Psoas muscle (tissue), 8 donors: Measurements from ENCODE around the gene CPEB2. TPM values are rescaled to one million over a fixed set of nuclear protein-coding genes. Genes with fewer than 3 reads are reported as not detected.

Experiments
- ATAC-seq, 4 donors: fragments of 200-7000 bp; cut with Tn5 transposase; one replicate each; pipeline ENCODE4 v1.9.1; 2020; ENCODE audit warnings: moderate library complexity in 3 of 4, mild to moderate bottlenecking in 2 of 4
- DNase-seq, 2 donors: peaks; one replicate each; pipeline ENCODE4 v3.0.0-alpha.2; 2020
- H3K27ac ChIP-seq: fragments of 200-600 bp; one replicate; pipeline ENCODE4 v1.8.0; 2022
- H3K27me3 ChIP-seq, 3 donors: fragments of 200-600 bp in 1 of 3; one replicate each; pipeline versions ENCODE4 v1.6.1 to v1.8.0; 2013 to 2022; ENCODE audit warnings: low read length in 2 of 3, mild to moderate bottlenecking in 2 of 3, moderate library complexity in 1 of 3; ENCODE audit not compliant: insufficient read depth in 3 of 3
- H3K36me3 ChIP-seq, 2 donors: fragments of 200-600 bp in 1 of 2; one replicate each; pipeline versions ENCODE4 v1.6.1 to v1.8.0; 2013 to 2022; ENCODE audit warnings: low read depth in 1 of 2, mild to moderate bottlenecking in 1 of 2, moderate library complexity in 1 of 2; ENCODE audit not compliant: insufficient read depth in 1 of 2
- H3K4me1 ChIP-seq: fragments of 200-600 bp; one replicate; pipeline ENCODE4 v1.8.0; 2022
- H3K4me3 ChIP-seq: fragments of 200-600 bp; one replicate; pipeline ENCODE4 v1.8.0; 2022; ENCODE audit warnings: mild to moderate bottlenecking
- H3K9me3 ChIP-seq: fragments of 200-600 bp; one replicate; pipeline ENCODE4 v1.8.0; 2022
- WGBS, 3 donors: extraction: QIAGEN DNeasy Blood & Tissue Kit; methylation state at CpG; one replicate each; pipeline versions ENCODE4 v1.1.6 to v1.1.7; 2013; 5-methylcytosine and 5-hydroxymethylcytosine counted together
- intact Hi-C, 2 donors: fragments of 100-400 bp; cut with DNase I; formaldehyde crosslinking; loops; one replicate each; pipeline versions ENCODE4 v1.11.0 to v1.14.2; 2022
- polyA plus RNA-seq, 3 donors: library from polyadenylated mRNA; stranded (reverse); fragments of 200-250 nt; gene quantifications; one replicate each; pipeline ENCODE4 v1.2.3, GENCODE V29; 2013
- total RNA-seq, 4 donors: library from RNA; stranded (reverse); fragmentation: NEBNext Ultra II Directional in 2 of 4; extraction: Animal tissue kit (Norgen Biotek cat#: 25700) in 2 of 4; gene quantifications; one replicate each; pipeline versions ENCODE4 v1.2.1 to v1.2.4, GENCODE V29; 2021 to 2023
- TF ChIP-seq, protein P1 (sequence below): fragments of 200-600 bp; IDR thresholded peaks from one replicate; pipeline ENCODE4 v1.8.0; 2022; ENCODE audit warnings: antibody characterized with exemption
- donor health status: healthy with polysubstance abuse.
- donor health status: DM: no; HTN: no; CAD: no; lungs with moderate emphysema.
- donor health status: Bipolar disorder and iron deficiency.
- donor health status: healthy.
- donor health status: DM: yes; HTN: yes; CAD: no.
- donor health status: DM: no; HTN: no; CAD: no.
- donor health status: DM: no; HTN: no; CAD: no.
- donor health status: DM: yes; HTN: yes; CAD: no.

The CPEB2 gene
- total and polyA plus RNA-seq, 7 donors, result 2.5 to 14.0 (median 6.0) TPM

DNA sequence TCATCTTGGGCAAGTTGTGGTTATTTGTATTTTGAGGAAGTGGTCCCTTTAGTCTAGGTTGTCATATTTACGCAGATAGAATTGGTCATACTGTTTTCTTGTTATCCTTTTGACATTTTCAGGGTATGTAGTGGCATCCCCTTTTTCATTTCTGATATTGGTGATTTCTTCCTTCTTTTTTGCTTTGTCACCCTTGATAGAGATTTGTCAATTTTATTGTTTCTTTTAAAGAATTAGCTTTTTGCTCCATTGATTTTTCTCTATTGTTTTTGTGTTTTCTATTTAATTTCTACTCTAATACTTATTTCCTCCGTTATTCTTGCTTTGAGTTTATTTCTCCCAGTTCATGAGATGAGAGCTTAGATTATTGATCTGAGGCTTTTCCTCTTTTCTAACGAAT, 87.7 kb downstream of the CPEB2 start:
- H3K27me3 ChIP-seq, result no peaks in the 10 kb centered on the region
- no peak overlapping the region for H3K4me3 ChIP-seq
- DNase-seq, result no peak
- no peaks in the 10 kb centered on the region for H3K9me3 ChIP-seq
- 89 to 92% (median 91%) methylated on average over 3 of the region's 3 CpGs for WGBS, 3 donors
- ATAC-seq, result no peak
- H3K4me1 ChIP-seq, result no peaks in the 10 kb centered on the region
- H3K27ac ChIP-seq, result no peak overlapping the region
- intact Hi-C loops, result no loop called here
- no peaks in the 10 kb centered on the region for H3K36me3 ChIP-seq
- TF ChIP-seq, protein P1, sequence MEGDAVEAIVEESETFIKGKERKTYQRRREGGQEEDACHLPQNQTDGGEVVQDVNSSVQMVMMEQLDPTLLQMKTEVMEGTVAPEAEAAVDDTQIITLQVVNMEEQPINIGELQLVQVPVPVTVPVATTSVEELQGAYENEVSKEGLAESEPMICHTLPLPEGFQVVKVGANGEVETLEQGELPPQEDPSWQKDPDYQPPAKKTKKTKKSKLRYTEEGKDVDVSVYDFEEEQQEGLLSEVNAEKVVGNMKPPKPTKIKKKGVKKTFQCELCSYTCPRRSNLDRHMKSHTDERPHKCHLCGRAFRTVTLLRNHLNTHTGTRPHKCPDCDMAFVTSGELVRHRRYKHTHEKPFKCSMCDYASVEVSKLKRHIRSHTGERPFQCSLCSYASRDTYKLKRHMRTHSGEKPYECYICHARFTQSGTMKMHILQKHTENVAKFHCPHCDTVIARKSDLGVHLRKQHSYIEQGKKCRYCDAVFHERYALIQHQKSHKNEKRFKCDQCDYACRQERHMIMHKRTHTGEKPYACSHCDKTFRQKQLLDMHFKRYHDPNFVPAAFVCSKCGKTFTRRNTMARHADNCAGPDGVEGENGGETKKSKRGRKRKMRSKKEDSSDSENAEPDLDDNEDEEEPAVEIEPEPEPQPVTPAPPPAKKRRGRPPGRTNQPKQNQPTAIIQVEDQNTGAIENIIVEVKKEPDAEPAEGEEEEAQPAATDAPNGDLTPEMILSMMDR, result no peak

DNA sequence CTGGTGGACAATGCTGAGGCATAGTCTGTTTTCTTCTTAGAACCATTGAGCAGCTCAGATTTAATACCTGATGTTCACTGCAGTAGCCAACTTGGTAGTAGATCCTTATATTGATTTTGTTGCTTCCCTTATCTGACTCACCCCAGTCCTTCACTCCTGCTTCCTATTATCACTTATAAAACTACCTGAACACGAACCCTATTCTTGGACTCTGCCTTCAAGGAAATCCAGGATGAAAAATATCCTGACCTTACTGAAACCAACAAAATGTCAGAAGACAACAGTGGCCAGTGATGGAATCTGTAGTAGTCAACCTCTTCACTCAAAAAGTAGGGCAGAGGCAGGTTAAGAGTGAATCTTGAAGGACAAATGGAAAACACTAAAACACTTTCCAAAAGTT, 98.1 kb downstream of the CPEB2 start:
- Histone ChIP-seq H3K27me3 (no peaks in the 10 kb centered on the region), H3K4me1 (no peaks in the 10 kb centered on the region), H3K36me3 (no peaks in the 10 kb centered on the region), H3K4me3 (no peak overlapping the region), H3K27ac (no peak overlapping the region), H3K9me3 (no peaks in the 10 kb centered on the region)
- intact Hi-C loops, result no loop called here
- TF ChIP-seq, protein P1, result no peak
- ATAC-seq (no peak), DNase-seq (no peak)
- 64 to 74% (median 73%) methylated on average over 1 of the region's 1 CpG for WGBS, 3 donors

DNA sequence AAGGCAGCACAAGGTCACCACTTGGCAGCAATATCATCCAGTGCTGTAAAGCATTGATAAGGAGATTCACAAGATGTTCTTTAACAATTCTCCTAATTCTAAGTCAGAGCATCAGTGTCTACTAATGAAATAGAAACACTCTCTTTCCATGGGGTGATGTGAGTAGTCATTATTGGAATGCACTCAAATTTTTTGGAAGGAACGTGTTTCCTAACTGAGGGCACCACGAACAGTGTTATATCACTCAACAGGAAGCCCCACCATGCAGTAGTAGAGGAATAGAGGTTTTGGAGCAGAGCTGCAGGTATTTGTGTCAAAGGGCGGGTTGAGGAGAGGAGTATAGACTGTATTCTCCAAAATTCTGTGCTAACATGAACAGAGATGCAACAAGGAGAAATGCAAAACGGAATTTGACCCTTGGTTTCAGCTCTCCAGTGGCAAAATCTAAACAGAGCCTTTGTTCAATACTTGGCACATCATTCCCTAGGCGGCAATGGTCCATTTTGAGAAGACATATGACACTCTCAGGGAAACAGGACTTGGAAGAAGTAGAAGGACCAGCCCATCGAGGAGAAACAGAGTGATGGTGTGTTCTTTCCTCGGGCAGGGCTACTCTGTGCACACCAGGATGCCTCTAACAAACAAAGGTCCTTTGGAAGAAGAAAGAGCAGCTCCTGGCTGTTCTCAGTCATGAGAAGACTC, 98.9 kb downstream of the CPEB2 start:
- TF ChIP-seq, protein P1, result no peak
- H3K9me3 ChIP-seq, result no peaks in the 10 kb centered on the region
- ATAC-seq (no peak), DNase-seq (no peak)
- no peak overlapping the region for H3K4me3 ChIP-seq
- H3K27ac ChIP-seq, result no peak overlapping the region
- 31 to 45% (median 33%) methylated on average over 7 of the region's 7 CpGs for WGBS, 3 donors
- no peaks in the 10 kb centered on the region for H3K4me1 ChIP-seq
- no peaks in the 10 kb centered on the region for H3K36me3 ChIP-seq
- H3K27me3 ChIP-seq, result no peaks in the 10 kb centered on the region
- intact Hi-C loops, result no loop called here

DNA sequence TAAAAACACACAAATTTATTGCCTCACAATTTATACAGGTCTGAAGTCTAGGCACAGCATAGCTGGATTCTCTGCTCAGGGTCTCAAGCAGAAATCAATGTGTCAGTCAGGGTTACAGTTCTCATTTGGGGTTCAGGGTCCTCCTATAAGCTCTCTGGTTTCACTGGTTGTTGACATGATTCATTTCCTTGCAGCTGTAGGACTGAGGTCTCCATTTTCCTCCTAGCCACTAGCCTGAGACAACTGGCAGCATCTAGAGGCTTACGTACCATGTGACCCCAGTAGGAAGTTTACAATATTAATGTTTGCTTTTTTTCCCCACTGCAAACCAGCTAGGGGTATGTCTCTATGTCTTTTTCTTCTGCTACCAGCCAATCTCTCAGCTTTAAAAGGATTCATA, 102.5 kb downstream of the CPEB2 start:
- no peaks in the 10 kb centered on the region for H3K36me3 ChIP-seq
- TF ChIP-seq, protein P1, result no peak
- no peaks in the 10 kb centered on the region for H3K9me3 ChIP-seq
- H3K27ac ChIP-seq, result no peak overlapping the region
- no peak for DNase-seq
- intact Hi-C loops, result no loop called here
- WGBS, 3 donors, result 86 to 92% (median 88%) methylated on average over 1 of the region's 1 CpG
- ATAC-seq, result no peak
- H3K27me3 ChIP-seq, result no peaks in the 10 kb centered on the region
- no peaks in the 10 kb centered on the region for H3K4me1 ChIP-seq
- H3K4me3 ChIP-seq, result no peak overlapping the region

DNA sequence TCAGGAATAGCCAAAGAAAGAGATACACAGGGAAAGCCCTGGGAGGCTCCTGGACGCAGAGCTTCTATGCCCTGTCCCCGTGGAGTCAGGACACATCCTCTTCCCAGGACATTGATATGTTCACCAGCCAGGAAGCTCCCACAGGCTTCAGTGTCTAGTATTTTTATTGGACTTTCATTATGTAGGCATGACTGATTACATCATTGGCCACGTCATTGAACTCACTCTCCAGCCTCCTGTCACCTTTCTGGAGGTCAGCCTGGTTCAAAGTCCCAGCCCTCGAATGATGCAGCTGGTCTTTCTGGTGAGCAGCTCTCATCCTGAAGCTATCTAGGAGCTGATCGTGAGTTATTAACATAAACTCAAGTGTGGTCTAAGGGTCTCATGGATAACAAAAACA, 104.1 kb downstream of the CPEB2 start:
- Histone ChIP-seq H3K4me3 (no peak overlapping the region), H3K27me3 (no peaks in the 10 kb centered on the region), H3K9me3 (no peaks in the 10 kb centered on the region), H3K36me3 (no peaks in the 10 kb centered on the region), H3K27ac (no peak overlapping the region), H3K4me1 (no peaks in the 10 kb centered on the region)
- WGBS, 3 donors, result 32 to 49% (median 48%) methylated on average over 5 of the region's 5 CpGs
- no peak for ATAC-seq
- intact Hi-C loops, result no loop called here
- DNase-seq, result no peak
- TF ChIP-seq, protein P1, result no peak
